GM20431 (cell line): ENCODE results near the gene STPG1.

ENCODE experiments used
- in situ Hi-C: fragments of 300-500 bp; cut with MseI, MboI; formaldehyde crosslinking; loops from one replicate; pipeline ENCODE4 v1.15.0; 2020; ENCODE audit warnings: low sequenced_read_pairs; ENCODE audit not compliant: unreplicated experiment

Gene STPG1

GRCh38 chr1:24323281-24323680, 90.3 kb downstream of the STPG1 start:
- in situ Hi-C loops, result no loop called here

- in situ Hi-C loops, result no loop called here
These were observed 91.0 kb downstream of the STPG1 start for GRCh38 chr1:24322470-24323177.

GRCh38 chr1:24321697-24322469, 91.7 kb downstream of the STPG1 start:
- in situ Hi-C loops, result no loop called here

GRCh38 chr1:24321126-24321525, 92.5 kb downstream of the STPG1 start:
- in situ Hi-C loops, result no loop called here

- in situ Hi-C loops, result no loop called here
These were observed 93.6 kb downstream of the STPG1 start for GRCh38 chr1:24319962-24320361.

- in situ Hi-C loops, result no loop called here
These were observed 94.2 kb downstream of the STPG1 start, which contains the start of gene GRHL3 for GRCh38 chr1:24319312-24319863. Gene GRHL3 (plus strand): TSS chr1:24319357. CDS start chr1:24319552, 195 bp downstream.

- in situ Hi-C loops, result no loop called here
These were observed 94.8 kb downstream of the STPG1 start for GRCh38 chr1:24318615-24319311.

- in situ Hi-C loops, result no loop called here
These were observed 95.5 kb downstream of the STPG1 start for GRCh38 chr1:24317956-24318614.

- in situ Hi-C loops, result no loop called here
These were observed 96.5 kb downstream of the STPG1 start for GRCh38 chr1:24317081-24317480.

- in situ Hi-C loops, result no loop called here
These were observed 96.9 kb downstream of the STPG1 start for GRCh38 chr1:24316645-24317044.

GRCh38 chr1:24315391-24315790, 98.2 kb downstream of the STPG1 start:
- in situ Hi-C loops, result no loop called here

- in situ Hi-C loops, result no loop called here
These were observed 101.8 kb downstream of the STPG1 start for GRCh38 chr1:24311741-24312140.

- in situ Hi-C loops, result no loop called here
These were observed 102.3 kb downstream of the STPG1 start for GRCh38 chr1:24311234-24311633.

GRCh38 chr1:24309762-24310485, 103.7 kb downstream of the STPG1 start:
- in situ Hi-C loops, result no loop called here

GRCh38 chr1:24308365-24309015, 105.1 kb downstream of the STPG1 start:
- in situ Hi-C loops, result no loop called here
